GM23338 (cell line): ENCODE measurements around the gene PFKFB3. TPM values are rescaled to one million over a fixed set of nuclear protein-coding genes. Genes with fewer than 3 reads are reported as not detected.

ENCODE experiments used
- ATAC-seq: fragments of 200-7000 bp; cut with Tn5 transposase; 3 replicates; pipeline ENCODE4 v1.9.1; 2020
- DNase-seq: peaks from one replicate; pipeline ENCODE4 v3.0.0-alpha.2; 2015; ENCODE audit warnings: low spot score
- H2AFZ ChIP-seq: fragments of 200-600 bp; sonication (generic); 2 replicates; pipeline ENCODE4 v1.8.0; 2016; ENCODE audit warnings: antibody characterized with exemption, mild to moderate bottlenecking, moderate library complexity
- H3F3A ChIP-seq: fragments of 200-600 bp; sonication (generic); replicated peaks from 2 replicates; pipeline ENCODE4 v1.8.0; 2017; ENCODE audit warnings: antibody characterized with exemption, mixed run types, low read depth
- H3K27ac ChIP-seq: fragments of 200-600 bp; sonication (generic); 2 replicates; pipeline ENCODE4 v1.6.1; 2016; ENCODE audit warnings: low read depth
- H3K27me3 ChIP-seq: fragments of 200-600 bp; sonication (generic); 2 replicates; pipeline ENCODE4 v1.8.0; 2016; ENCODE audit warnings: mild to moderate bottlenecking, mixed run types, moderate library complexity; ENCODE audit not compliant: insufficient read depth
- H3K36me3 ChIP-seq: fragments of 200-600 bp; sonication (generic); 2 replicates; pipeline ENCODE4 v1.8.0; 2016; ENCODE audit warnings: mild to moderate bottlenecking; ENCODE audit not compliant: insufficient read depth
- H3K4me1 ChIP-seq: fragments of 200-600 bp; sonication (generic); 2 replicates; pipeline ENCODE4 v1.8.0; 2016; ENCODE audit warnings: mild to moderate bottlenecking, moderate library complexity; ENCODE audit not compliant: insufficient read depth
- H3K4me2 ChIP-seq: fragments of 200-600 bp; sonication (generic); 2 replicates; pipeline ENCODE4 v1.7.1; 2017; ENCODE audit warnings: mixed run types
- H3K4me3 ChIP-seq: fragments of 200-600 bp; sonication (generic); 2 replicates; pipeline ENCODE4 v1.6.1; 2016; ENCODE audit warnings: mixed run types
- H3K79me2 ChIP-seq: fragments of 200-600 bp; sonication (generic); replicated peaks from 2 replicates; pipeline ENCODE4 v1.8.0; 2017; ENCODE audit warnings: mild to moderate bottlenecking; ENCODE audit not compliant: insufficient read depth
- H3K9me2 ChIP-seq: fragments of 200-600 bp; sonication (generic); 2 replicates; pipeline ENCODE4 v1.8.0; 2017; ENCODE audit not compliant: insufficient read depth
- H4K20me1 ChIP-seq: fragments of 200-600 bp; sonication (generic); replicated peaks from 2 replicates; pipeline ENCODE4 v1.8.0; 2017; ENCODE audit warnings: mild to moderate bottlenecking; ENCODE audit not compliant: insufficient read depth
- H3K27ac Mint-ChIP-seq: 2 replicates; pipeline ENCODE4 v1.8.0; 2020; ENCODE audit warnings: inconsistent platforms, mild to moderate bottlenecking, moderate library complexity, mixed read lengths
- H3K27me3 Mint-ChIP-seq: 3 replicates; pipeline ENCODE4 v1.8.0; 2022; ENCODE audit warnings: low read depth, mild to moderate bottlenecking, moderate library complexity, mixed read lengths, inconsistent platforms; ENCODE audit not compliant: insufficient read depth, poor library complexity
- H3K36me3 Mint-ChIP-seq: 3 replicates; pipeline ENCODE4 v1.8.0; 2021; ENCODE audit warnings: low read depth, mild to moderate bottlenecking, inconsistent platforms, moderate library complexity, mixed read lengths
- H3K4me1 Mint-ChIP-seq: 3 replicates; pipeline ENCODE4 v1.8.0; 2020; ENCODE audit warnings: mild to moderate bottlenecking, inconsistent platforms, mixed read lengths
- H3K4me3 Mint-ChIP-seq: 3 replicates; pipeline ENCODE4 v1.8.0; 2021; ENCODE audit warnings: moderate library complexity, mild to moderate bottlenecking, inconsistent platforms, mixed read lengths
- H3K9me3 Mint-ChIP-seq: 3 replicates; pipeline ENCODE4 v1.8.0; 2020; ENCODE audit warnings: moderate library complexity, mild to moderate bottlenecking, inconsistent platforms, mixed read lengths
- CREB1 ChIP-seq: fragments of 250-450 bp; sonication (Bioruptor Pico); IDR thresholded peaks from 2 replicates; pipeline ENCODE4 v1.5.0; 2020; ENCODE audit warnings: low read depth, mild to moderate bottlenecking, moderate library complexity
- CTCF ChIP-seq, 2 experiments: fragments of 200-600 bp in 1 of 2; sonication (generic) in 1 of 2; conservative IDR thresholded peaks; 2 replicates each; pipeline versions ENCODE4 v1.5.1 to v1.6.1; 2016 to 2017; ENCODE audit warnings: antibody characterized with exemption in 2 of 2, low read depth in 2 of 2, mild to moderate bottlenecking in 2 of 2, moderate library complexity in 1 of 2
- ETS1 ChIP-seq: IDR thresholded peaks from 2 replicates; pipeline ENCODE4 v1.6.1; 2016; ENCODE audit warnings: antibody characterized with exemption
- EZH2 ChIP-seq: fragments of 200-600 bp; sonication (generic); IDR thresholded peaks from one replicate; pipeline ENCODE4 v1.8.0; 2017; ENCODE audit warnings: antibody characterized with exemption, mild to moderate bottlenecking, low read depth; ENCODE audit not compliant: unreplicated experiment
- EZH2phosphoT487 ChIP-seq: fragments of 200-600 bp; sonication (generic); IDR thresholded peaks from one replicate; pipeline ENCODE4 v1.8.1; 2018; ENCODE audit warnings: antibody characterized with exemption; ENCODE audit not compliant: unreplicated experiment
- REST ChIP-seq: IDR thresholded peaks from one replicate; pipeline ENCODE4 v1.6.1; 2018; ENCODE audit warnings: antibody characterized with exemption; ENCODE audit not compliant: unreplicated experiment
- ZNF462 ChIP-seq: fragments of 250-450 bp; sonication (Bioruptor Pico); IDR thresholded peaks from 2 replicates; pipeline ENCODE4 v1.5.0; 2020; ENCODE audit warnings: mild to moderate bottlenecking, moderate library complexity
- polyA plus RNA-seq: library from polyadenylated mRNA; unstranded; fragments of >200 nt; fragmentation: Nextera tagmentation; extraction: Ambion mirVana; gene quantifications from 2 replicates; pipeline ENCODE4 v1.2.1, GENCODE V29; 2016
- total RNA-seq: library from RNA; depleted of rRNA; stranded (reverse); fragments of >200 nt; shearing (Covaris generic); gene quantifications from 2 replicates; pipeline ENCODE4 v1.2.3, GENCODE V29; 2014

Gene PFKFB3
- total and polyA plus RNA-seq, 2 experiments from 2014 or later, result 9.5 to 26.8 TPM

- ATAC-seq, result no peak
- no peak for DNase-seq
- Histone ChIP-seq H3K27me3 (no peaks in the 10 kb centered on the region), H3K4me1 (no peaks in the 10 kb centered on the region), H3F3A (no peaks in the 10 kb centered on the region), H2AFZ (no peak overlapping the region), H3K4me3 (no peak overlapping the region), H4K20me1 (no peaks in the 10 kb centered on the region), H3K4me2 (no peak overlapping the region), H3K36me3 (no peaks in the 10 kb centered on the region), H3K27ac (no peak overlapping the region), H3K79me2 (no peaks in the 10 kb centered on the region), H3K9me2 (peaks cover 5% of the 10 kb centered on the region; the same call in 1 of the 2 replicates)
- Mint-ChIP-seq H3K27me3 (no peaks in the 10 kb centered on the region), H3K4me1 (peaks cover 3% of the 10 kb centered on the region; the same call in 1 of the 3 replicates), H3K9me3 (no peaks in the 10 kb centered on the region; the same call in 2 of the 3 replicates), H3K4me3 (no peak overlapping the region), H3K36me3 (no peaks in the 10 kb centered on the region), H3K27ac (no peak overlapping the region)
- TF ChIP-seq EZH2phosphoT487 (no peak), ZNF462 (CRISPR knock-in tag) (no peak)
Measured at GRCh38 chr10:6296828-6297251, 94.1 kb downstream of the PFKFB3 start.

- Mint-ChIP-seq H3K36me3 (no peaks in the 10 kb centered on the region), H3K4me3 (no peak overlapping the region), H3K4me1 (peaks cover 3% of the 10 kb centered on the region; the same call in 1 of the 3 replicates), H3K27me3 (no peaks in the 10 kb centered on the region), H3K27ac (no peak overlapping the region), H3K9me3 (no peaks in the 10 kb centered on the region; the same call in 2 of the 3 replicates)
- Histone ChIP-seq H3K36me3 (no peaks in the 10 kb centered on the region), H3K4me1 (no peaks in the 10 kb centered on the region), H3K4me3 (no peak overlapping the region), H4K20me1 (no peaks in the 10 kb centered on the region), H3F3A (no peaks in the 10 kb centered on the region), H3K4me2 (no peak overlapping the region), H3K27ac (no peak overlapping the region), H2AFZ (no peak overlapping the region), H3K9me2 (peaks cover 5% of the 10 kb centered on the region; the same call in 1 of the 2 replicates), H3K27me3 (no peaks in the 10 kb centered on the region), H3K79me2 (no peaks in the 10 kb centered on the region)
- DNase-seq, result no peak
- no peak for ATAC-seq
- TF ChIP-seq REST, result no peak
- no peak for TF ChIP-seq EZH2
- no peak for TF ChIP-seq ETS1
- TF ChIP-seq CREB1 (CRISPR knock-in tag), result no peak
- no peak for TF ChIP-seq CTCF (conservative IDR thresholded peaks at IDR 0.05; ENCODE audit: low read depth in 2 of 2)
Measured at GRCh38 chr10:6297522-6297921, 94.8 kb downstream of the PFKFB3 start.
